CD4-positive, alpha-beta T cell (primary cell): ENCODE measurements around the gene ZNF488. TPM values are rescaled to one million over a fixed set of nuclear protein-coding genes. Genes with fewer than 3 reads are reported as not detected.

Experiments used
- ATAC-seq: fragments of 200-7000 bp; cut with Tn5 transposase; one replicate; pipeline ENCODE4 v1.10.0; 2022; ENCODE audit warnings: mild to moderate bottlenecking; ENCODE audit not compliant: poor library complexity
- CTCF ChIA-PET: fragments of 350-600 bp; sonication (Branson Sonifier 250); formaldehyde crosslinking; loops from one replicate; lab custom pipeline; 2021; ENCODE audit warnings: antibody characterized with exemption, inconsistent platforms; lab: Charles Lee
- POLR2A ChIA-PET: fragments of 350-600 bp; sonication (Branson Sonifier 250); formaldehyde crosslinking; loops from one replicate; lab custom pipeline; 2021; ENCODE audit warnings: antibody characterized with exemption, inconsistent platforms; lab: Charles Lee
- DNase-seq, 14 experiments: peaks; one replicate each; pipeline ENCODE4 v3.0.0-alpha.2; 2013 to 2020; ENCODE audit warnings: mixed read lengths in 2 of 14
- H3K27ac ChIP-seq, 2 donors: one replicate each; pipeline versions ENCODE4 v1.5.1 to v1.7.0; 2013; ENCODE audit warnings: low read length in 2 of 2, low read depth in 1 of 2, mild to moderate bottlenecking in 1 of 2
- H3K27me3 ChIP-seq, 2 experiments: 1 replicate in 1 of 2; 2 replicates in 1 of 2; pipeline versions ENCODE4 v1.6.1 to v1.7.0; 2013; ENCODE audit warnings: low read length in 2 of 2, control low read depth in 1 of 2, mild to moderate bottlenecking in 1 of 2, moderate library complexity in 1 of 2; ENCODE audit not compliant: insufficient read depth in 2 of 2, control insufficient read depth in 1 of 2
- H3K36me3 ChIP-seq: one replicate; pipeline ENCODE4 v1.6.1; 2013; ENCODE audit warnings: low read length, control low read depth; ENCODE audit not compliant: insufficient read depth
- H3K4me1 ChIP-seq: one replicate; pipeline ENCODE4 v1.6.1; 2013; ENCODE audit warnings: low read length, control low read depth; ENCODE audit not compliant: insufficient read depth
- H3K4me3 ChIP-seq: one replicate; pipeline ENCODE4 v1.5.1; 2013; ENCODE audit warnings: mild to moderate bottlenecking, low read length, moderate library complexity
- H3K9me3 ChIP-seq, 2 experiments: 1 replicate in 1 of 2; 2 replicates in 1 of 2; pipeline versions ENCODE4 v1.6.1 to v1.7.0; 2013; ENCODE audit warnings: low read length in 2 of 2, mild to moderate bottlenecking in 2 of 2, control low read depth in 1 of 2, moderate library complexity in 1 of 2; ENCODE audit not compliant: control insufficient read depth in 1 of 2, insufficient read depth in 1 of 2
- H3K27ac Mint-ChIP-seq: one replicate; pipeline ENCODE4 v1.8.0; 2020; ENCODE audit warnings: mixed read lengths
- H3K27me3 Mint-ChIP-seq: one replicate; pipeline ENCODE4 v1.8.0; 2021; ENCODE audit warnings: mixed read lengths
- H3K36me3 Mint-ChIP-seq: one replicate; pipeline ENCODE4 v1.8.0; 2021; ENCODE audit warnings: low read depth, mixed read lengths
- H3K4me1 Mint-ChIP-seq: one replicate; pipeline ENCODE4 v1.8.0; 2021; ENCODE audit warnings: low read depth, mixed read lengths
- H3K4me3 Mint-ChIP-seq: one replicate; pipeline ENCODE4 v1.8.0; 2020; ENCODE audit warnings: mild to moderate bottlenecking, mixed read lengths
- H3K9me3 Mint-ChIP-seq: one replicate; pipeline ENCODE4 v1.8.0; 2020; ENCODE audit warnings: mixed read lengths
- CTCF ChIP-seq: fragments of 200-600 bp; IDR thresholded peaks from one replicate; pipeline ENCODE4 v1.8.0; 2022; ENCODE audit warnings: antibody characterized with exemption, mild to moderate bottlenecking
- intact Hi-C, 2 experiments: fragments of 100-400 bp; cut with DNase I in 1 of 2; cut with micrococcal nuclease in 1 of 2; formaldehyde crosslinking; loops; one replicate each; pipeline versions ENCODE4 v1.15.1 to v1.9.0; 2023 to 2025; cut with DNase I, micrococcal nuclease
- total RNA-seq, 174 experiments: library from RNA in 2 of 174; stranded (reverse) in 2 of 174; gene quantifications; one replicate each; pipeline ENCODE4 v1.2.3 and lab custom pipeline; 2021 to 2026

The ZNF488 gene
- total RNA-seq, 2 experiments from 2014 or later, result not detected

- Histone ChIP-seq H3K27me3 (peaks cover 0 to 5% of the 10 kb centered on the region in 2 experiments), H3K27ac (no peak overlapping the region), H3K9me3 (peaks cover 0 to 5% of the 10 kb centered on the region in 2 experiments), H3K36me3 (no peaks in the 10 kb centered on the region), H3K4me1 (no peaks in the 10 kb centered on the region), H3K4me3 (no peak overlapping the region)
- DNase-seq (no peak), ATAC-seq (no peak)
- Mint-ChIP-seq H3K27me3 (no peaks in the 10 kb centered on the region), H3K36me3 (no peaks in the 10 kb centered on the region), H3K4me3 (no peak overlapping the region), H3K27ac (no peak overlapping the region), H3K4me1 (no peaks in the 10 kb centered on the region), H3K9me3 (no peaks in the 10 kb centered on the region)
- intact Hi-C loops, result no loop called here
- POLR2A ChIA-PET, result no interaction called here
- TF ChIP-seq CTCF, result no peak
- CTCF ChIA-PET, result no interaction called here
These were observed 51.1 kb downstream of the ZNF488 start for GRCh38 chr10:47332946-47333345.

GRCh38 chr10:47332371-47332770 is 51.7 kb downstream of the ZNF488 start:
- Mint-ChIP-seq H3K36me3 (no peaks in the 10 kb centered on the region), H3K27ac (no peak overlapping the region), H3K4me1 (no peaks in the 10 kb centered on the region), H3K9me3 (no peaks in the 10 kb centered on the region), H3K27me3 (no peaks in the 10 kb centered on the region), H3K4me3 (no peak overlapping the region)
- Histone ChIP-seq H3K4me3 (no peak overlapping the region), H3K4me1 (no peaks in the 10 kb centered on the region), H3K27ac (no peak overlapping the region), H3K27me3 (peaks cover 0 to 5% of the 10 kb centered on the region in 2 experiments), H3K9me3 (peaks cover 0 to 5% of the 10 kb centered on the region in 2 experiments), H3K36me3 (no peaks in the 10 kb centered on the region)
- ATAC-seq (no peak), DNase-seq (no peak)
- intact Hi-C loops, result no loop called here
- ChIA-PET POLR2A (no interaction called here), CTCF (no interaction called here)
- TF ChIP-seq CTCF, result no peak

GRCh38 chr10:47331954-47332353 is 52.1 kb downstream of the ZNF488 start:
- H3K9me3 Mint-ChIP-seq, result no peaks in the 10 kb centered on the region
- H3K27me3 Mint-ChIP-seq, result no peaks in the 10 kb centered on the region
- no peaks in the 10 kb centered on the region for H3K36me3 ChIP-seq
- H3K4me1 Mint-ChIP-seq, result no peaks in the 10 kb centered on the region
- no peaks in the 10 kb centered on the region for H3K36me3 Mint-ChIP-seq
- ATAC-seq (no peak), DNase-seq (no peak)
- ChIA-PET CTCF (no interaction called here), POLR2A (no interaction called here)
- peaks cover 0 to 5% of the 10 kb centered on the region in 2 experiments for H3K27me3 ChIP-seq
- no peaks in the 10 kb centered on the region for H3K4me1 ChIP-seq
- no peak for TF ChIP-seq CTCF
- no peak overlapping the region for H3K27ac ChIP-seq
- peaks cover 0 to 5% of the 10 kb centered on the region in 2 experiments for H3K9me3 ChIP-seq
- intact Hi-C loops, result no loop called here
- H3K4me3 ChIP-seq, result no peak overlapping the region
- H3K27ac Mint-ChIP-seq, result no peak overlapping the region
- H3K4me3 Mint-ChIP-seq, result no peak overlapping the region
